Upper lobe of right lung (tissue), 1 donor: ENCODE data around the gene ANAPC5. TPM values are rescaled to one million over a fixed set of nuclear protein-coding genes. Genes with fewer than 3 reads are reported as not detected.
A peak's percentile ranks its signal among the peaks of the same experiment; 100 is the strongest.

ENCODE experiments used
- ATAC-seq: fragments of 200-7000 bp; cut with Tn5 transposase; one replicate; pipeline ENCODE4 v1.9.1; 2020; ENCODE audit warnings: mild to moderate bottlenecking, moderate library complexity
- DNase-seq: peaks from one replicate; pipeline ENCODE4 v3.0.0-alpha.2; 2020
- H3K27ac ChIP-seq: fragments of 200-600 bp; one replicate; pipeline ENCODE4 v1.8.0; 2022
- H3K27me3 ChIP-seq: fragments of 200-600 bp; one replicate; pipeline ENCODE4 v1.8.0; 2022; ENCODE audit warnings: mild to moderate bottlenecking
- H3K36me3 ChIP-seq: fragments of 200-600 bp; one replicate; pipeline ENCODE4 v1.8.0; 2022
- H3K4me1 ChIP-seq: fragments of 200-600 bp; one replicate; pipeline ENCODE4 v1.8.0; 2022
- H3K4me3 ChIP-seq: fragments of 200-600 bp; one replicate; pipeline ENCODE4 v1.8.0; 2022; ENCODE audit warnings: mild to moderate bottlenecking
- H3K9me3 ChIP-seq: fragments of 200-600 bp; one replicate; pipeline ENCODE4 v1.8.0; 2022
- intact Hi-C: fragments of 100-400 bp; cut with DNase I; formaldehyde crosslinking; loops from one replicate; pipeline ENCODE4 v1.11.0; 2022
- total RNA-seq: library from RNA; stranded (reverse); fragmentation: NEBNext Ultra II Directional; extraction: Animal tissue kit (Norgen Biotek cat#: 25700); gene quantifications from one replicate; pipeline ENCODE4 v1.2.1, GENCODE V29; 2021
- TF ChIP-seq, protein P1 (sequence below): fragments of 200-600 bp; IDR thresholded peaks from one replicate; pipeline ENCODE4 v1.8.0; 2022; ENCODE audit warnings: antibody characterized with exemption
- donor health status: DM: no; HTN: yes; CAD: no; lungs with severe emphysema.

ANAPC5 gene
- total RNA-seq, 1 donor from 2014 or later, result 83.8 TPM

DNA sequence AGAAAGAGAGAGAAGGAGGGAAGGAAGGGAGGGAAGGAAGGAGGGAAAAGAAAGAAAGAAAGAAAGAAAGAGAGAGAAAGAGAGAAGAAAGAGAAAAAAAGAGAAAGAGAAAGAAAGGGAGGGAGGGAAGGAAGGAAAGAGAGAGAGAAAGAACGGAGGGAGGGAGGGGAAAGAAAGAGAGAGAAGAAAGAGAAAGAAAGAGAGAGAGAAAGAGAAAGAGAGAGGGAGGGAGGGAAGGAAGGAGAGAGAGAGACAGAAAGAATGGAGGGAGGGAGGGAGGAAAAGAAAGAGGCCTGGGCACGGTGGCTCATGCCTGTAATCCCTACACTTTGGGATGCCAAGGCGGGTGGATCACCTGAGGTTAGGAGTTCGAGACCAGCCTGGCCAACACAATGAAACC lies 5.1 kb upstream of the ANAPC5 start:
- Histone ChIP-seq H3K4me3 (no peak overlapping the region), H3K36me3 (no peaks in the 10 kb centered on the region), H3K4me1 (peaks cover 6% of the 10 kb centered on the region), H3K27me3 (no peaks in the 10 kb centered on the region), H3K27ac (no peak overlapping the region), H3K9me3 (no peaks in the 10 kb centered on the region)
- intact Hi-C loops, result no loop called here
- DNase-seq (no peak), ATAC-seq (no peak)
- TF ChIP-seq, protein P1, sequence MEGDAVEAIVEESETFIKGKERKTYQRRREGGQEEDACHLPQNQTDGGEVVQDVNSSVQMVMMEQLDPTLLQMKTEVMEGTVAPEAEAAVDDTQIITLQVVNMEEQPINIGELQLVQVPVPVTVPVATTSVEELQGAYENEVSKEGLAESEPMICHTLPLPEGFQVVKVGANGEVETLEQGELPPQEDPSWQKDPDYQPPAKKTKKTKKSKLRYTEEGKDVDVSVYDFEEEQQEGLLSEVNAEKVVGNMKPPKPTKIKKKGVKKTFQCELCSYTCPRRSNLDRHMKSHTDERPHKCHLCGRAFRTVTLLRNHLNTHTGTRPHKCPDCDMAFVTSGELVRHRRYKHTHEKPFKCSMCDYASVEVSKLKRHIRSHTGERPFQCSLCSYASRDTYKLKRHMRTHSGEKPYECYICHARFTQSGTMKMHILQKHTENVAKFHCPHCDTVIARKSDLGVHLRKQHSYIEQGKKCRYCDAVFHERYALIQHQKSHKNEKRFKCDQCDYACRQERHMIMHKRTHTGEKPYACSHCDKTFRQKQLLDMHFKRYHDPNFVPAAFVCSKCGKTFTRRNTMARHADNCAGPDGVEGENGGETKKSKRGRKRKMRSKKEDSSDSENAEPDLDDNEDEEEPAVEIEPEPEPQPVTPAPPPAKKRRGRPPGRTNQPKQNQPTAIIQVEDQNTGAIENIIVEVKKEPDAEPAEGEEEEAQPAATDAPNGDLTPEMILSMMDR, result no peak

DNA sequence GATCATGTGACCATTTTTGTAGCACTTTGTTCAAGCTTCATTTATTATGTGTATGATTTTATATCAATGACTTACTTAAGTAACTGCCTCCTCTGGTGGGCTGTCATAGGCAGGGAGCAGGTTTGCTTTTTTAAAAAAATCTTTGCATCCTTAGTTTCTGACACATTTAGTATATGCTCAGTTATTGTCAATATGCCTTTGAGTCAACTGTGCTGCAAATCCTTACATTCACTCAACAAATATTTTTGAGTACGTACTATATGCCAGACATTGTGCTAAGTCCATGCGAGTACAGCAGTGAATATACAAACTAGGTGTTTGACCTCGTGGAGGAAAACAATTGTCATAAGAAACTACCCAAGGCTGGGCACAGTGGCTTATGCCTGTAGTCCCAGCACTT lies 4.4 kb upstream of the ANAPC5 start:
- ATAC-seq (no peak), DNase-seq (no peak)
- Histone ChIP-seq H3K9me3 (no peaks in the 10 kb centered on the region), H3K27ac (no peak overlapping the region), H3K27me3 (no peaks in the 10 kb centered on the region), H3K4me1 (peaks cover 6% of the 10 kb centered on the region), H3K36me3 (no peaks in the 10 kb centered on the region), H3K4me3 (no peak overlapping the region)
- intact Hi-C loops, result no loop called here
- TF ChIP-seq, protein P1, result no peak

DNA sequence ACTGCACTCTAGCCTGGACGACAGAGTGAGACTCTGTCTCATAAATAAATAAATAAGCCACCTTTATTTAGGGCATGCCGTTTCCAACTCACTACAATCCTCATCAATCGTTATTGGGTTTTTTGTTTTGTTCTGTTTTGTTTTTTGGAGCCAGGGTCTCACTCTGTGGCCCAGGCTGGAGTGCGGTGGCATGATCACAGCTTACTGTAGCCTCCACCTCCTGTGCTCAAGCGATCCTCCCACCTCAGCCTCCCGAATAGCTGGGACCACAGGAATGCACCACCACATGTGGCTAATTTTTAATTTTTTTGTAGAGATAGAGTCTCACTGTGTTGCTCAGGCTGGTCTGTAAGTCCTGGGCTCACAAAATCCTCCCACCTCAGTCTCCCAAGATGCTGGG lies 3.6 kb upstream of the ANAPC5 start:
- Histone ChIP-seq H3K36me3 (no peaks in the 10 kb centered on the region), H3K9me3 (no peaks in the 10 kb centered on the region), H3K27me3 (no peaks in the 10 kb centered on the region), H3K4me3 (no peak overlapping the region), H3K27ac (no peak overlapping the region), H3K4me1 (peaks cover 14% of the 10 kb centered on the region)
- no peak for DNase-seq
- TF ChIP-seq, protein P1, result no peak
- intact Hi-C loops, result no loop called here
- no peak for ATAC-seq

DNA sequence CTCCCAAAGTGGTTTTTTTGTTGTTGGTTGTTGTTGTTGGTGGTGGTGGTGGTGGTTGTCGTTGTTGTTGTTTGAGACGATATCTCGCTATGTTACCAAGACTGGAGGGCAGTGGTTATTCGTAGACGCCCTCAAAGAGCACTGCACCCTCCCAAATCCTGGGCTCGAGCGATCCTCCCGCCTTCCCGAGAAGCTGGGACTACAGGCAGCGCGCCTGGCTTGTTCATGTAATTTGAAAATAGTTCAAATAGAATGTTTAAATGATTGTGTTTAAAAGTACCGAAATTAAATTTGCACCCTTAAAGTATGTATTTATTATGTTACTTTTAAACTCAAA lies 439 bp upstream of the ANAPC5 start:
- Histone ChIP-seq H3K27me3 (no peaks in the 10 kb centered on the region), H3K9me3 (no peaks in the 10 kb centered on the region), H3K36me3 (peaks cover under 1% of the 10 kb centered on the region), H3K27ac (peak overlapping the region; percentile 95), H3K4me3 (peak overlapping the region; percentile 99), H3K4me1 (peaks cover 25% of the 10 kb centered on the region)
- ATAC-seq (peak; percentile 55), DNase-seq (no peak)
- TF ChIP-seq, protein P1, result no peak
- intact Hi-C loops, result no loop called here

DNA sequence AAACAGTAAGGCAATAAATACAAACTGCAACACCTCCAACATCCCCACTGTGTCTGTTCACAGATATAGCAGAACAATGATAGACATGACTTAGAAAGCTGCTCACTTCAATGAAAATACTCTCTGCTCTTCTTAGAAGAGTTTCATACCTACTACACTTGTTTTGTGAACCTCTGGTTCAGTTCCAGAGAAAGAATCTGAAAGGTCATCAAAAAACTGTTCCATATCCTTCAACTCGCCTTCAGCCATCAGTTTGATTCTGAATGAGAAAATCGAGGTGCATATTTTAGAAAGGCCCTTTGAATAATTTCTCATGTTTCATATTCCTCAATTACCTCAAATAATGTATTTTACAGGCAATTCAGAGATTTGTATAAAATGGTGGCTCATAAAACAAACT lies 5.5 kb downstream of the ANAPC5 start:
- TF ChIP-seq, protein P1, result no peak
- Histone ChIP-seq H3K27ac (no peak overlapping the region), H3K9me3 (no peaks in the 10 kb centered on the region), H3K27me3 (no peaks in the 10 kb centered on the region), H3K36me3 (peaks cover 58% of the 10 kb centered on the region), H3K4me1 (peaks cover 19% of the 10 kb centered on the region), H3K4me3 (no peak overlapping the region)
- ATAC-seq (no peak), DNase-seq (no peak)
- intact Hi-C loops, result no loop called here

DNA sequence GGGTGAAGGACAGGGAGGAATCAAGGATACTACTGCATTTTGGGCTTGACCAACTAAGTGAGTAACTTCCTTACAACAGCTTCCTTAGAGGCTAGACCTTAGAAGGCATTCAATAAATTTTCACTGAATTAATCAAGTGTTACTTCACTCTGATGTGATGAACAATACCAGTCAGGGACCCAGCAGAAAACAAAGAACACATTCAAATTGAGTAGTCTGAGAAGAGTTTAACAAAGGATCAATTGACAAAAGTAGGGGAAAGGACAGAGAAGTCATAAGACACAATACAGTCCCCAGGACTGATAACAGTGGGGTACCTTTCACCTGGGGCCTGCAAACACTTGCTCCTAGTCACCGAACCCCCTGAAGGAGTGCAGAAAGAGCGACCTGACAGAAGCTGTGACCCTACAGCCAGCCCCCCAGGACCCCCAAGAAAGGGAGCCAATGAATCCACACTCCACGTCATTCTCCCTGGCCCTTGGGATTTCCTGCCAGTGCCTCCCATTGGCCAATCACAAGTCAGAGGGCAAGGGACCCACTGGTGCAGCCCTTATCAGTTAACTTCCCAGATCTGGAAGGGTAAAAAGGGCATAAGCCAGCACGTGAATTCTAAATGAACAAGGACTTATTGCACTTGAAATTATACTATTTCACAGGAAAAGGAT lies 6.9 kb downstream of the ANAPC5 start:
- Histone ChIP-seq H3K4me3 (no peak overlapping the region), H3K4me1 (peaks cover 7% of the 10 kb centered on the region), H3K9me3 (no peaks in the 10 kb centered on the region), H3K27ac (no peak overlapping the region), H3K27me3 (no peaks in the 10 kb centered on the region), H3K36me3 (peaks cover 71% of the 10 kb centered on the region)
- no peak for ATAC-seq
- no peak for DNase-seq
- TF ChIP-seq, protein P1, result no peak
- intact Hi-C loops, result no loop called here
